ENCODE results near the gene EPN1. TPM values are rescaled to one million over a fixed set of nuclear protein-coding genes. Genes with fewer than 3 reads are reported as not detected.

EPN1 gene
- total and polyA plus RNA-seq, 12 donors, result 20.1 to 235 (median 141) TPM

DNA sequence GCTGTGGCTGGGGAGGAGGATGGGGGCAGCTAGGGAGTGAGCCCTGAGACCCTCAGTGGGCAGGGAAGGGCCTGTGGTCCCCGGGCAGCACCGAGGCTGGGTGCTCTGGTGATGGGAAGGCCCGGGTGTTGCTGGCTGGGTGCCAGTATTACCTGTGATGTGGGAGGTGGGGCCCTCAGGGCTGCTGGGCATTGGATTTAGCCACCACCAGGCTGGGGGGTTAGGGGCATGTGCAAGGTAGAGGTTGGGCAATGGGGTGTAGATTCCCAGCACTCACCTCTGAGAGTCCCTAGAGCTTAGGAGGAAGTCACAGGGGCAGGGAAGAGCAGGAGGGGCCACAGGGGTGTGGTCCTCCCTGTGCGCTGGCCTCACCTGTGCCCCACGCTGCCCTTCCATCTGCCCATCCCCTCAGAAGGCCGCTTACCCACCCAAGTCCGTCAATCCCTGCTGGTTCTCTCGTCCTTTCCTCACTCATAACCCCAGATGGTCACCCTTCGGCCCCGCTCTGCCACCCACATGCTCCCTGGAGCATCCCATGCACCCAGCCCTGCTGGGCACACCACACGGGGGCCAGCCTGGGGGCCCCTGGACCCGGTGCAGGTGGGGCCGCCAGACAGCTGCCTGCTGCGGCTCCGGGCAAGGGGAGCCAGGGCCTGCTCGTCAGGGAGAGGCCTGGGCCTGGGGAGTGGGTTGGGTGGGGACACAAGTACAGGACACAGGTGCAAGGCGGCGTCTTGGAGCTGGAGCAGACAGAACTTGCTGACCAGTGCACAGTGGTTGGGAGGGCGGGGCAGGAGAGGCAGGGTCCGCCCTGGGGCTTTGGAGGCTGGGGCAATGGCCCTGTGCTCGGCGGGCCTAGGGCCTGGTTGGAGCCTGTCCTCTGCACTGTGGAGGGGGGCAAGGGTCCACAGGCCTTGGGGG lies 12.5 kb downstream of the EPN1 start:
- no peaks in the 10 kb centered on the region for H3K9me3 ChIP-seq (replicated peaks in 1 of 3)
- WGBS, 4 donors, result 86 to 91% (median 90%) methylated on average over 17 to 22 of the region's 22 CpGs
- intact Hi-C loops (cut with DNase I), result no loop called here
- no peaks in the 10 kb centered on the region for H3K27me3 ChIP-seq
- TF ChIP-seq POLR2A (IDR thresholded peaks at IDR 0.05), result no peak
- TF ChIP-seq, protein P1, sequence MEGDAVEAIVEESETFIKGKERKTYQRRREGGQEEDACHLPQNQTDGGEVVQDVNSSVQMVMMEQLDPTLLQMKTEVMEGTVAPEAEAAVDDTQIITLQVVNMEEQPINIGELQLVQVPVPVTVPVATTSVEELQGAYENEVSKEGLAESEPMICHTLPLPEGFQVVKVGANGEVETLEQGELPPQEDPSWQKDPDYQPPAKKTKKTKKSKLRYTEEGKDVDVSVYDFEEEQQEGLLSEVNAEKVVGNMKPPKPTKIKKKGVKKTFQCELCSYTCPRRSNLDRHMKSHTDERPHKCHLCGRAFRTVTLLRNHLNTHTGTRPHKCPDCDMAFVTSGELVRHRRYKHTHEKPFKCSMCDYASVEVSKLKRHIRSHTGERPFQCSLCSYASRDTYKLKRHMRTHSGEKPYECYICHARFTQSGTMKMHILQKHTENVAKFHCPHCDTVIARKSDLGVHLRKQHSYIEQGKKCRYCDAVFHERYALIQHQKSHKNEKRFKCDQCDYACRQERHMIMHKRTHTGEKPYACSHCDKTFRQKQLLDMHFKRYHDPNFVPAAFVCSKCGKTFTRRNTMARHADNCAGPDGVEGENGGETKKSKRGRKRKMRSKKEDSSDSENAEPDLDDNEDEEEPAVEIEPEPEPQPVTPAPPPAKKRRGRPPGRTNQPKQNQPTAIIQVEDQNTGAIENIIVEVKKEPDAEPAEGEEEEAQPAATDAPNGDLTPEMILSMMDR (IDR thresholded peaks at IDR 0.05), result no peak
- H3K4me1 ChIP-seq (replicated peaks in 1 of 2), result peaks cover 8 to 13% of the 10 kb centered on the region in 2 donors
- H3K27ac ChIP-seq, result no peak overlapping the region
- H3K4me3 ChIP-seq, result no peak overlapping the region
- H3K36me3 ChIP-seq (replicated peaks in 1 of 2), result peaks cover 0 to 75% of the 10 kb centered on the region in 2 donors
- DNase-seq, result peak in 2 of 7 donors; percentile 6 to 14

DNA sequence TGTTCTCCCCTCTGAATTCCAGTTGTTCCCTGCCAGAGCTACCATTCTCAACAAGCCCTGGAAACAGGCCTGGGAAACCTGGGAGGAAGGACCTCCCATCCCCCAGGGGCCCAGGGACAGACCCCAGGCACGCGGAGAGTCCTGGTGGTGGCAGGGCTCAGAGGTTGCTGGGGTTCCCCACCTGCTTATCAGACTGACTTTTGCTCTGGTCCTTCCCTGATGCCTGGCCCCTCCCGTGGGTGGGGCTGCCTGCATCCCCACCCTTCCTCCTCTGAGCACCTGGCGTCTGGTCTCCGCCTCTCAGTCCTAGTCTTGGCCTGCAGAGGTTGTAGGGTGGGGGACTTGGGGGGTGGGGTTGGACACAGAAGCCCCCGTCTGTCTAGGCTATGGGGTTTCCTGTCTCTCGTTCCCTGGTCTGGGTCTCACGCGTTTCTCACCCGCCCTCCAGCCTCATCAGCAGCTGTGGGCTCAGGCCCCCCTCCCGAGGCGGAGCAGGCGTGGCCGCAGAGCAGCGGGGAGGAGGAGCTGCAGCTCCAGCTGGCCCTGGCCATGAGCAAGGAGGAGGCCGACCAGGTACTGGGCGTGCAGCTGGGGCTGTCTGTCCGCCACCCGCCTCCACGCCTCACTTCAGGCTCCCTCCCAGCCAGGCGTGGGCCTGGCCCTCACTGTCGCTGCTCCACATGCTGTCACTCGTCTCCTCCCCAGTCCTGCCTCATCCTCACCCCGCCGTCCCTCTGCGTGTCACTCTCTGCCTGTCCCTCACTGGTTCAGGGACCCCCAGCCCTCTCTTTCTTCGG lies 13.6 kb downstream of the EPN1 start:
- Histone ChIP-seq H3K4me1 (replicated peaks in 1 of 2) (peaks cover 8 to 12% of the 10 kb centered on the region in 2 donors), H3K9me3 (replicated peaks in 1 of 3) (no peaks in the 10 kb centered on the region), H3K36me3 (replicated peaks in 1 of 2) (peaks cover 0 to 75% of the 10 kb centered on the region in 2 donors), H3K27ac (no peak overlapping the region), H3K27me3 (no peaks in the 10 kb centered on the region), H3K4me3 (no peak overlapping the region)
- intact Hi-C loops (cut with DNase I), result no loop called here
- TF ChIP-seq, protein P1 (IDR thresholded peaks at IDR 0.05), result no peak
- no peak for TF ChIP-seq POLR2A (IDR thresholded peaks at IDR 0.05)
- DNase-seq, result peak in 3 of 7 donors; percentile 25 to 57 (median 26)
- WGBS, 4 donors, result 63 to 90% (median 65%) methylated on average over 14 to 27 of the region's 27 CpGs

DNA sequence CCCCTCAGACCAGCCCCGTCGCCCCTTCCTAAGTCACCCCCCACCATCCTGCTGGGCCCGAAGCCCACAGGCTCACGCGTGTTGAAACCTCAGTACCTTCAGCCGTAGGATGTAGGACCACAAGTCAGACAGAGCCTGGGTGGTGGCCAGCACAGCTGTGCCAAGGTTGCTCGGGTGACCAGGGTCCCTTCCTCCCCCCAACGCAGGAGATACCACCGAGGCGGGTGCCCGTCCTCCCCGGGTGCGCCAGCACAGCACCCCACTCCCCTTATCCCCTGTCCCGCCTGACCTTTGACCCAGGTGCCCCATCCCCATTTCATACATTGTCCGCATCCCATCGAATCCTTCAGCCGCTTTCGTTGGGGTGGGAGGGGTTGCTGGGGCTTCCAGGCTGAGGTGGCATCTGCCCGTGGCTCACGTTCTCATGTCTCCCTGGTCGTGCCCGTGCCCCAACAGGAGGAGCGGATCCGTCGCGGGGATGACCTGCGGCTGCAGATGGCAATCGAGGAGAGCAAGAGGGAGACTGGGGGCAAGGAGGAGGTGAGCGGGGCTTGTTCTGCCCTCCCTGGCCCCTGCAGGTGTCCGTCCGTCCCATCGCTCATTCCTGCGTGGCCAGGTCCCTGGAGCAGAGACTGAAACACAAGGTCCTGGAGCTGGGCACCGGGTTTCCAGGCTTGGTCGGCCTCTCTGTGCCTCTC lies 14.5 kb downstream of the EPN1 start:
- peaks cover 2 to 3% of the 10 kb centered on the region in 2 donors for H3K4me1 ChIP-seq (replicated peaks in 1 of 2)
- H3K36me3 ChIP-seq (replicated peaks in 1 of 2), result peaks cover 0 to 83% of the 10 kb centered on the region in 2 donors
- H3K27me3 ChIP-seq, result no peaks in the 10 kb centered on the region
- intact Hi-C loops (cut with DNase I), result no loop called here
- no peak overlapping the region for H3K4me3 ChIP-seq
- no peak for TF ChIP-seq POLR2A (IDR thresholded peaks at IDR 0.05)
- TF ChIP-seq, protein P1 (IDR thresholded peaks at IDR 0.05), result no peak
- WGBS, 4 donors, result 90 to 95% (median 92%) methylated on average over 15 to 35 of the region's 35 CpGs
- no peak overlapping the region for H3K27ac ChIP-seq
- peak in 1 of 7 donors; percentile 14 for DNase-seq
- no peaks in the 10 kb centered on the region for H3K9me3 ChIP-seq (replicated peaks in 1 of 3)
